Testis (tissue), 2 donors: ENCODE data around the gene SLC7A11.

Experiments used
- CTCF ChIP-seq, 3 experiments: fragments of 450-650 bp in 2 of 3; fragments of 200-600 bp in 1 of 3; sonication (generic) in 1 of 3; IDR thresholded peaks; one replicate each; pipeline ENCODE4 v1.5.1; 2016 to 2019; ENCODE audit warnings: antibody characterized with exemption in 3 of 3, mild to moderate bottlenecking in 2 of 3, moderate library complexity in 1 of 3
- POLR2A ChIP-seq: fragments of 450-650 bp; IDR thresholded peaks from one replicate; pipeline ENCODE4 v1.6.1; 2017; ENCODE audit warnings: antibody characterized with exemption, mild to moderate bottlenecking, moderate library complexity

- TF ChIP-seq CTCF (IDR thresholded peaks at IDR 0.05) (no peak), POLR2A (no peak)
Observed at GRCh38 chr4:138178566-138178965, 63.6 kb downstream of the SLC7A11 start.
